SK-N-SH (cell line): ENCODE measurements around the gene CYTH3.

Experiments used
- CTCF ChIP-seq: fragments of 200-600 bp; sonication (generic); IDR thresholded peaks from 2 replicates; pipeline ENCODE4 v1.6.1; 2017; ENCODE audit warnings: antibody characterized with exemption, mild to moderate bottlenecking, moderate library complexity
- ELF1 ChIP-seq: IDR thresholded peaks from 2 replicates; pipeline ENCODE4 v1.4.0; 2012
- GATA2 ChIP-seq: sonication (generic); formaldehyde crosslinking; IDR thresholded peaks from 2 replicates; pipeline ENCODE4 v1.5.0; 2020; ENCODE audit warnings: mild to moderate bottlenecking, missing genetic modification reagents
- MXI1 ChIP-seq: IDR thresholded peaks from 2 replicates; pipeline ENCODE4 v1.6.1; 2012; ENCODE audit warnings: mild to moderate bottlenecking, low read depth, low read length, improper control_type of control experiment
- POLR2AphosphoS5 ChIP-seq: IDR thresholded peaks from 2 replicates; pipeline ENCODE4 v1.6.1; 2012; ENCODE audit warnings: low read depth, low read length
- RAD21 ChIP-seq: IDR thresholded peaks from 2 replicates; pipeline ENCODE4 v1.6.1; 2012; ENCODE audit warnings: mild to moderate bottlenecking, low read length
- TF ChIP-seq, protein P1 (sequence below): IDR thresholded peaks from 2 replicates; pipeline ENCODE4 v1.6.1; 2012; ENCODE audit warnings: mild to moderate bottlenecking, low read depth, low read length, moderate library complexity

DNA sequence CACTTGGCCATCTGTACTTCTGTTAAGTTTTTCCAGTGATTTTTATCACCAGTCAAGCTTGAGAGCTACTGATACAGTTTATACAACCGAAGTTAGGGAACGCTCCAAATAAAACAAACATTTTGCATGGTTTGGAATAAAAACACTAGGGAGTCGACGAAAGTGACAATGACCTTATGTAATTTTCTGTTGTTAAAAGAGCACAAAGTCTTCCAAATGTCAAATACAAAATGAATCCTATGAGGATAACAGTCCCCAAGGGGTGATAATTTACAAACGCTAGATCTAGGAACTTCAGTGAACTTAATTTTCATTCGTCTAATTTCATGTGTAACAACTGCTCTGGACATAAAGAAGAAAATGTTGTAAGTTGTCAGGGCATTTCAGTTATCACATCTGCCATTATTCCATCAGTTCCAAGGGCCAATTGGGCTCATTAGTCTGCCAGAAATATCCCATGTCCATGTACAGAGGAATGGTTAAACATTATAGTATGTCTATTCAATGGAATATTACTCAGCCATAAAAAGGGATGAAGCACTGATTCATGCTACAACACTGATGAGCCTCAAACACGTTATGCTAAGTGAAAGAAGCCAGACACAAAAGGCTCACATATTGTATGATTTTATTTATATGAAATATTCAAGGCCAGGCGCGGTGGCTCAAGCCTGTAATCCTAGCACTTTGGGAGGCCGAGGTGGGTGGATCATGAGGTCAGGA lies 38.0 kb upstream of the CYTH3 start:
- no peak for TF ChIP-seq GATA2 (CRISPR knock-in tag)
- no peak for TF ChIP-seq CTCF
- TF ChIP-seq POLR2AphosphoS5 = no peak
- TF ChIP-seq, protein P1, sequence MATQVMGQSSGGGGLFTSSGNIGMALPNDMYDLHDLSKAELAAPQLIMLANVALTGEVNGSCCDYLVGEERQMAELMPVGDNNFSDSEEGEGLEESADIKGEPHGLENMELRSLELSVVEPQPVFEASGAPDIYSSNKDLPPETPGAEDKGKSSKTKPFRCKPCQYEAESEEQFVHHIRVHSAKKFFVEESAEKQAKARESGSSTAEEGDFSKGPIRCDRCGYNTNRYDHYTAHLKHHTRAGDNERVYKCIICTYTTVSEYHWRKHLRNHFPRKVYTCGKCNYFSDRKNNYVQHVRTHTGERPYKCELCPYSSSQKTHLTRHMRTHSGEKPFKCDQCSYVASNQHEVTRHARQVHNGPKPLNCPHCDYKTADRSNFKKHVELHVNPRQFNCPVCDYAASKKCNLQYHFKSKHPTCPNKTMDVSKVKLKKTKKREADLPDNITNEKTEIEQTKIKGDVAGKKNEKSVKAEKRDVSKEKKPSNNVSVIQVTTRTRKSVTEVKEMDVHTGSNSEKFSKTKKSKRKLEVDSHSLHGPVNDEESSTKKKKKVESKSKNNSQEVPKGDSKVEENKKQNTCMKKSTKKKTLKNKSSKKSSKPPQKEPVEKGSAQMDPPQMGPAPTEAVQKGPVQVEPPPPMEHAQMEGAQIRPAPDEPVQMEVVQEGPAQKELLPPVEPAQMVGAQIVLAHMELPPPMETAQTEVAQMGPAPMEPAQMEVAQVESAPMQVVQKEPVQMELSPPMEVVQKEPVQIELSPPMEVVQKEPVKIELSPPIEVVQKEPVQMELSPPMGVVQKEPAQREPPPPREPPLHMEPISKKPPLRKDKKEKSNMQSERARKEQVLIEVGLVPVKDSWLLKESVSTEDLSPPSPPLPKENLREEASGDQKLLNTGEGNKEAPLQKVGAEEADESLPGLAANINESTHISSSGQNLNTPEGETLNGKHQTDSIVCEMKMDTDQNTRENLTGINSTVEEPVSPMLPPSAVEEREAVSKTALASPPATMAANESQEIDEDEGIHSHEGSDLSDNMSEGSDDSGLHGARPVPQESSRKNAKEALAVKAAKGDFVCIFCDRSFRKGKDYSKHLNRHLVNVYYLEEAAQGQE = no peak
- TF ChIP-seq MXI1 = no peak
- no peak for TF ChIP-seq ELF1
- TF ChIP-seq RAD21 = no peak
